ENCODE results near the gene PCDHGA12.

Gene PCDHGA12

GRCh38 chr5:141441571-141442170 is 11.4 kb downstream of the PCDHGA12 start:
- DNase-seq: no peak

DNA sequence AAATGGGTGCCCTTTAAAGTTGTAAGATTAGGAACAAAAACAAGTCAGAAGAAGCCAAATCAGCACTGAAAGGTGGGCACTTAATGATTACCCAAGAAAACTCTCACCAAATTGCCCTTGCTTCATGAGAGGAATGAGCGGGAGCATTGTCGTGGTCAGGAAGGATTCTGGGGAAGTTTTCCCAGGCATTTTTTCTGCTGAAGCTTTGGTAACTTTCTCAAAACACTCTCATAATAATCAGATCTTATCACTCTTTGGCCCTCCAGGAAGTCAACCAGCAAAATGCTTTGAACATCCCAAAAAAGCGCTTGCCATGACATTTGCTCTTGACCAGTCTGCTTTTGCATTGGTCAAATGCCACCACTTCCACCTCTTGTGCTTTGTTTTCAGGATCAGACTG is 35.0 kb downstream of the PCDHGA12 start:
- no peak for DNase-seq

DNA sequence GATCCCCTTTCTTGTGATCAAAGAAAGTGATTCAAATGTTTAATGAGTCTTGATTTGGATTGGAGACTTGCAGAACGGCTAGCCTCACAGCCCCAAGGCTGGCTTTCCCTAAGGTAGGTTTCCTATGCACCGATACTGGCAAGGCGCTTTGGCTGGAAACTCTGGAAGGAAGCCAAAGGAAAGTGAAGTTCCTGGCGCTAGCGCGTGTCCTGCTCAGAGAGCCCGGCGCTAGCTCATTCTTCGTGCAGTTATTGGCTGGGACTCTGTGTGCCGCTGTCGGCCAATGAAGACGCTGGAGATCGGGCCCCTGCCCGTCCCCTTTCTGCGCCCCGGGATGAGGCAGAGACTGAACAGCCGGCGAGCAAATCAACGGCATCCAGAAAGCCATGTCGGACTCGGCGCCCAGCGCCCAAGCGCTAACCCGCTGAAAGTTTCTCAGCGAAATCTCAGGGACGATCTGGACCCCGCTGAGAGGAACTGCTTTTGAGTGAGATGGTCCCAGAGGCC is 45.4 kb downstream of the PCDHGA12 start, which contains the start of gene PCDHGC3:
TSS of gene PCDHGC3 (plus strand) at position 342 of the 507 bp plus-strand sequence. CDS start at position 493, 151 bp downstream.
- peak; percentile 60 for DNase-seq

- peak; percentile 22 for DNase-seq
Measured at GRCh38 chr5:141476132-141476911, 46.0 kb downstream of the PCDHGA12 start.

DNA sequence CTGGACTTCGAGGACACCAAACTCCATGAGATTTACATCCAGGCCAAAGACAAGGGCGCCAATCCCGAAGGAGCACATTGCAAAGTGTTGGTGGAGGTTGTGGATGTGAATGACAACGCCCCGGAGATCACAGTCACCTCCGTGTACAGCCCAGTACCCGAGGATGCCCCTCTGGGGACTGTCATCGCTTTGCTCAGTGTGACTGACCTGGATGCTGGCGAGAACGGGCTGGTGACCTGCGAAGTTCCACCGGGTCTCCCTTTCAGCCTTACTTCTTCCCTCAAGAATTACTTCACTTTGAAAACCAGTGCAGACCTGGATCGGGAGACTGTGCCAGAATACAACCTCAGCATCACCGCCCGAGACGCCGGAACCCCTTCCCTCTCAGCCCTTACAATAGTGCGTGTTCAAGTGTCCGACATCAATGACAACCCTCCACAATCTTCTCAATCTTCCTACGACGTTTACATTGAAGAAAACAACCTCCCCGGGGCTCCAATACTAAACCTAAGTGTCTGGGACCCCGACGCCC is 46.8 kb downstream of the PCDHGA12 start:
- no peak for DNase-seq

DNA sequence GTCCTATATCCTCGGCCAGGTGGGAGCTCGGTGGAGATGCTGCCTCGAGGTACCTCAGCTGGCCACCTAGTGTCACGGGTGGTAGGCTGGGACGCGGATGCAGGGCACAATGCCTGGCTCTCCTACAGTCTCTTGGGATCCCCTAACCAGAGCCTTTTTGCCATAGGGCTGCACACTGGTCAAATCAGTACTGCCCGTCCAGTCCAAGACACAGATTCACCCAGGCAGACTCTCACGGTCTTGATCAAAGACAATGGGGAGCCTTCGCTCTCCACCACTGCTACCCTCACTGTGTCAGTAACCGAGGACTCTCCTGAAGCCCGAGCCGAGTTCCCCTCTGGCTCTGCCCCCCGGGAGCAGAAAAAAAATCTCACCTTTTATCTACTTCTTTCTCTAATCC is 47.5 kb downstream of the PCDHGA12 start:
- DNase-seq: no peak

DNA sequence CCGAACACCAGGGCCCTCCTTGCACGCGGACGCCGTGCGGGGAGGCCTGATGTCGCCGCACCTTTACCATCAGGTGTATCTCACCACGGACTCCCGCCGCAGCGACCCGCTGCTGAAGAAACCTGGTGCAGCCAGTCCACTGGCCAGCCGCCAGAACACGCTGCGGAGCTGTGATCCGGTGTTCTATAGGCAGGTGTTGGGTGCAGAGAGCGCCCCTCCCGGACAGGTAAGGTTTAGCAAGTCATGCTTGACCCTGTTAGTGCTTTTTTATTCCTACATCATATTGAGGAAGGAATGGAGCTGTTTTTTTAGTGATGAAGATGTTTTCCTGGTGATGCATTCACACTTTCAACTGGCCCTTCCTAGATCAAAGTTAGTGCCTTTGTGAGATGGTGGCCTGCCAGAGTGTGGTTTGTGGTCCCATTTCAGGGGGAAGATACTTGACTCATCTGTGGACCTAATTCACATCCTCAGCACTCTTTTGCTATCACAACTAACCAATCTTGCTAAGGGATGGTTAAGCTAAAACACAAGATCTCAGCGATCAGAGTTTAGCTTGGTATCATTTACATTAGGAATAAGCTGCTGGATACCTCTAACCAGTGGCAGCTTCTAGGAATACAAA is 48.1 kb downstream of the PCDHGA12 start:
- peak; percentile 22 for DNase-seq

- DNase-seq: no peak
Measured at GRCh38 chr5:141479776-141480175, 49.5 kb downstream of the PCDHGA12 start.

Data from NCI-H510A (cell line).